Right lobe of liver (tissue), 6 donors: Measurements from ENCODE around the gene AGO3. TPM values are rescaled to one million over a fixed set of nuclear protein-coding genes. Genes with fewer than 3 reads are reported as not detected.
A peak's percentile ranks its signal among the peaks of the same experiment; 100 is the strongest.

Experiments used
- ATAC-seq, 4 donors: fragments of 200-7000 bp; cut with Tn5 transposase; one replicate each; pipeline ENCODE4 v1.9.1; 2020; ENCODE audit warnings: mild to moderate bottlenecking in 4 of 4, moderate library complexity in 4 of 4
- DNase-seq, 3 donors: peaks; one replicate each; pipeline ENCODE4 v3.0.0-alpha.2; 2020
- H3K27ac ChIP-seq, 3 donors: fragments of 200-600 bp; one replicate each; pipeline ENCODE4 v1.8.0; 2022
- H3K27me3 ChIP-seq, 2 donors: fragments of 200-600 bp; one replicate each; pipeline ENCODE4 v1.8.0; 2022
- H3K36me3 ChIP-seq, 4 donors: fragments of 200-600 bp; sonication (generic) in 1 of 4; one replicate each; pipeline versions ENCODE4 v1.5.1 to v1.8.0; 2017 to 2022; ENCODE audit warnings: control low read depth in 1 of 4
- H3K4me1 ChIP-seq, 4 donors: fragments of 200-600 bp; sonication (generic) in 1 of 4; one replicate each; pipeline versions ENCODE4 v1.5.1 to v1.8.0; 2017 to 2022; ENCODE audit warnings: control low read depth in 1 of 4
- H3K4me3 ChIP-seq, 3 donors: fragments of 200-600 bp; one replicate each; pipeline ENCODE4 v1.8.0; 2022
- H3K9me3 ChIP-seq, 4 donors: fragments of 200-600 bp; sonication (generic) in 1 of 4; one replicate each; pipeline versions ENCODE4 v1.5.1 to v1.8.0; 2017 to 2022; ENCODE audit warnings: control low read depth in 1 of 4
- CTCF ChIP-seq, 4 donors: fragments of 200-600 bp in 3 of 4; fragments of 450-650 bp in 1 of 4; IDR thresholded peaks; one replicate each; pipeline versions ENCODE4 v1.5.1 to v1.8.0; 2016 to 2022; ENCODE audit warnings: antibody characterized with exemption in 4 of 4, mild to moderate bottlenecking in 2 of 4
- POLR2A ChIP-seq: fragments of 450-650 bp; IDR thresholded peaks from one replicate; pipeline ENCODE4 v1.6.1; 2017; ENCODE audit warnings: antibody characterized with exemption, mild to moderate bottlenecking
- WGBS: methylation state at CpG from one replicate; pipeline ENCODE4 v1.1.6; 2018; ENCODE audit warnings: low coverage, low lambda C conversion rate; ENCODE audit not compliant: insufficient coverage; ENCODE audit errors: missing lambda C conversion rate; 5-methylcytosine and 5-hydroxymethylcytosine counted together
- intact Hi-C, 2 donors: fragments of 100-400 bp; cut with DNase I; formaldehyde crosslinking; loops; one replicate each; pipeline versions ENCODE4 v1.11.2 to v1.14.1; 2022
- total RNA-seq, 6 experiments: library from RNA; depleted of rRNA in 2 of 6; stranded (reverse); fragments of >200 nt in 2 of 6; fragmentation: NEBNext Ultra II Directional in 3 of 6; extraction: Animal tissue kit (Norgen Biotek cat#: 25700) in 3 of 6; gene quantifications; one replicate each; pipeline versions ENCODE4 v1.1.0 to v1.2.4, GENCODE V29; 2016 to 2023
- donor health status: DM: no; HTN: yes; CAD: no.
- donor health status: DM: no; HTN: no; CAD: no.
- donor health status: DM: no; HTN: no; CAD: no.
- donor health status: DM: no; HTN: yes; CAD: no.
- donor health status: DM: no; HTN: yes; CAD: no.

The AGO3 gene
- total RNA-seq, 6 experiments from 2014 or later: 7.0 to 16.2 (median 13.1) TPM

- ATAC-seq (no peak), DNase-seq (no peak)
- Histone ChIP-seq H3K36me3 (no peaks in the 10 kb centered on the region), H3K9me3 (no peaks in the 10 kb centered on the region), H3K4me3 (no peak overlapping the region), H3K4me1 (peaks cover 0 to 5% (median 2%) of the 10 kb centered on the region in 4 donors), H3K27me3 (no peaks in the 10 kb centered on the region), H3K27ac (no peak overlapping the region)
- TF ChIP-seq CTCF (IDR thresholded peaks at IDR 0.05) (no peak), POLR2A (no peak)
- intact Hi-C loops: no loop called here
- WGBS: 94% methylated on average over 4 of the region's 5 CpGs
Measured at GRCh38 chr1:36101546-36101945, 170.6 kb downstream of the AGO3 start.

- Histone ChIP-seq H3K9me3 (no peaks in the 10 kb centered on the region), H3K4me3 (no peak overlapping the region), H3K36me3 (no peaks in the 10 kb centered on the region), H3K27me3 (no peaks in the 10 kb centered on the region), H3K27ac (no peak overlapping the region), H3K4me1 (no peaks in the 10 kb centered on the region)
- ATAC-seq (no peak), DNase-seq (no peak)
- 42% methylated on average over 3 of the region's 5 CpGs for WGBS
- intact Hi-C loops: no loop called here
- TF ChIP-seq POLR2A (no peak), CTCF (IDR thresholded peaks at IDR 0.05) (no peak)
Measured at GRCh38 chr1:36106269-36106668, 175.4 kb downstream of the AGO3 start.

- Histone ChIP-seq H3K4me1 (no peaks in the 10 kb centered on the region), H3K4me3 (no peak overlapping the region), H3K9me3 (no peaks in the 10 kb centered on the region), H3K27ac (no peak overlapping the region), H3K36me3 (no peaks in the 10 kb centered on the region), H3K27me3 (no peaks in the 10 kb centered on the region)
- ATAC-seq (peak in 1 of 4 donors; percentile 24), DNase-seq (no peak)
- WGBS: 54% methylated on average over 2 of the region's 9 CpGs
- TF ChIP-seq CTCF (IDR thresholded peaks at IDR 0.05) (no peak), POLR2A (no peak)
- intact Hi-C loops: no loop called here
Measured at GRCh38 chr1:36107394-36107793, 176.5 kb downstream of the AGO3 start.

GRCh38 chr1:36108314-36108713 is 177.4 kb downstream of the AGO3 start:
- DNase-seq (no peak), ATAC-seq (no peak)
- H3K36me3 ChIP-seq: no peaks in the 10 kb centered on the region
- H3K27me3 ChIP-seq: no peaks in the 10 kb centered on the region
- WGBS: 80% methylated on average over 1 of the region's 14 CpGs
- intact Hi-C loops: no loop called here
- H3K4me3 ChIP-seq: no peak overlapping the region
- H3K27ac ChIP-seq: no peak overlapping the region
- TF ChIP-seq POLR2A (no peak), CTCF (IDR thresholded peaks at IDR 0.05) (no peak)
- H3K4me1 ChIP-seq: no peaks in the 10 kb centered on the region
- H3K9me3 ChIP-seq: no peaks in the 10 kb centered on the region
